GM19397 (cell line): ENCODE results near the gene ATG9A.
"Not testable (repeated sequence)": the region's sequence is repeated elsewhere in the genome, so short reads cannot be mapped to it uniquely, and the experiment has no call there.

Source experiments
- ATAC-seq: cut with Tn5 transposase; IDR thresholded peaks from one replicate; pipeline ENCODE4 v1.9.1; 2021; ENCODE audit warnings: mild to moderate bottlenecking, moderate library complexity; ENCODE audit not compliant: unreplicated experiment

ATG9A gene

GRCh38 chr2:219207134-219207883, 22.1 kb downstream of the ATG9A start:
- ATAC-seq, result no peak

- ATAC-seq, result peak; percentile 96
Observed at GRCh38 chr2:219206328-219207133, 22.9 kb downstream of the ATG9A start, which contains the start of gene ZFAND2B. Gene ZFAND2B, plus strand, starts transcription at chr2:219206782. Its CDS starts 206 bp downstream, at chr2:219206988.

GRCh38 chr2:219205981-219206327, 23.5 kb downstream of the ATG9A start:
- ATAC-seq, result no peak

- no peak for ATAC-seq
Observed at GRCh38 chr2:219205165-219205538, 24.3 kb downstream of the ATG9A start.

- ATAC-seq, result no peak
Observed at GRCh38 chr2:219204425-219205164, 24.8 kb downstream of the ATG9A start.

GRCh38 chr2:219201331-219201730, 28.1 kb downstream of the ATG9A start:
- ATAC-seq, result not testable (repeated sequence)

- not testable (repeated sequence) for ATAC-seq
Observed at GRCh38 chr2:219200502-219201326, 28.7 kb downstream of the ATG9A start.

- no peak for ATAC-seq
Observed at GRCh38 chr2:219199470-219200211, 29.8 kb downstream of the ATG9A start.

- no peak for ATAC-seq
Observed at GRCh38 chr2:219198974-219199373, 30.5 kb downstream of the ATG9A start.

GRCh38 chr2:219197388-219197787, 32.0 kb downstream of the ATG9A start:
- no peak for ATAC-seq

GRCh38 chr2:219186754-219187456, 42.5 kb downstream of the ATG9A start:
- no peak for ATAC-seq

- ATAC-seq, result no peak
Observed at GRCh38 chr2:219184121-219184520, 45.3 kb downstream of the ATG9A start.

- no peak for ATAC-seq
Observed at GRCh38 chr2:219183151-219183772, 46.2 kb downstream of the ATG9A start.

GRCh38 chr2:219182331-219183150, 46.9 kb downstream of the ATG9A start:
- no peak for ATAC-seq

GRCh38 chr2:219181531-219181930, 47.9 kb downstream of the ATG9A start:
- no peak for ATAC-seq

- no peak for ATAC-seq
Observed at GRCh38 chr2:219180961-219181360, 48.5 kb downstream of the ATG9A start.

GRCh38 chr2:219179601-219180465, 49.6 kb downstream of the ATG9A start:
- no peak for ATAC-seq
